MM.1S (cell line): Measurements from ENCODE around the gene RRAGD.

Source experiments
- EZH2 ChIP-seq: fragments of 300-600 bp; sonication (generic); optimal IDR thresholded peaks from 2 replicates; pipeline ENCODE3; 2017; ENCODE audit warnings: low read depth, mild to moderate bottlenecking, antibody characterized with exemption, low read length, mixed read lengths
- EZH2phosphoT487 ChIP-seq: fragments of 300-600 bp; sonication (generic); IDR thresholded peaks from 2 replicates; pipeline ENCODE4 v1.6.1; 2018; ENCODE audit warnings: antibody characterized with exemption, low read length
- TF ChIP-seq, protein P1 (sequence below): fragments of 300-600 bp; sonication (generic); IDR thresholded peaks from 2 replicates; pipeline ENCODE4 v1.5.1; 2016; ENCODE audit warnings: antibody characterized with exemption, low read length, mixed read lengths

DNA sequence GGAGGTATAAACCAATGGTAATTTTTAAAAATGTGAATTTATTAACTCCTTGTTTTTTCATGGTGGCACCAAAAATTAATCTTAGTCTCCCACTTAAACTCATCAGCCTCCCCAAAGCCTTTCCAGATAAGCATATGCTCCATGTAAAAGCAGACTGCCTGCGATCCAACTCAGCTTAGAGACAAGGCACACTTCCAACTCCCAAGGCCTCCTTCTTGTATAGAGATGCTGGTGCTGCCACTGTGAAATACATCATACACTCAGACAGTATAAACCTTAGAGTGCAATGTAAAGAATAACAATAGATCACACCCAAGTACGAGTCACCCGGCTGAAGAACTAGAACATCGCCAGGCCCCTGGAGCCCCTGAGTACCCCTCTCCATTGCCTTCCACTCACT lies 22.9 kb upstream of the RRAGD start:
- TF ChIP-seq, protein P1, sequence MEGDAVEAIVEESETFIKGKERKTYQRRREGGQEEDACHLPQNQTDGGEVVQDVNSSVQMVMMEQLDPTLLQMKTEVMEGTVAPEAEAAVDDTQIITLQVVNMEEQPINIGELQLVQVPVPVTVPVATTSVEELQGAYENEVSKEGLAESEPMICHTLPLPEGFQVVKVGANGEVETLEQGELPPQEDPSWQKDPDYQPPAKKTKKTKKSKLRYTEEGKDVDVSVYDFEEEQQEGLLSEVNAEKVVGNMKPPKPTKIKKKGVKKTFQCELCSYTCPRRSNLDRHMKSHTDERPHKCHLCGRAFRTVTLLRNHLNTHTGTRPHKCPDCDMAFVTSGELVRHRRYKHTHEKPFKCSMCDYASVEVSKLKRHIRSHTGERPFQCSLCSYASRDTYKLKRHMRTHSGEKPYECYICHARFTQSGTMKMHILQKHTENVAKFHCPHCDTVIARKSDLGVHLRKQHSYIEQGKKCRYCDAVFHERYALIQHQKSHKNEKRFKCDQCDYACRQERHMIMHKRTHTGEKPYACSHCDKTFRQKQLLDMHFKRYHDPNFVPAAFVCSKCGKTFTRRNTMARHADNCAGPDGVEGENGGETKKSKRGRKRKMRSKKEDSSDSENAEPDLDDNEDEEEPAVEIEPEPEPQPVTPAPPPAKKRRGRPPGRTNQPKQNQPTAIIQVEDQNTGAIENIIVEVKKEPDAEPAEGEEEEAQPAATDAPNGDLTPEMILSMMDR, result no peak
- TF ChIP-seq EZH2 (no peak), EZH2phosphoT487 (no peak)
